Measurements from ENCODE around the gene PDK4.
"Not testable (repeated sequence)": the region's sequence is repeated elsewhere in the genome, so short reads cannot be mapped to it uniquely, and the experiment has no call there.

Gene PDK4

GRCh38 chr7:95596198-95597063 is at the start of gene PDK4:
PDK4 (minus strand) TSS chr7:95596516; CDS start chr7:95596293, 223 bp downstream.
- DNase-seq, result peak; percentile 76

- no peak for DNase-seq
Measured at GRCh38 chr7:95642173-95642572, 45.9 kb upstream of the PDK4 start.

GRCh38 chr7:95636140-95636940 is 40.0 kb upstream of the PDK4 start:
- DNase-seq, result no peak

- no peak for DNase-seq
Measured at GRCh38 chr7:95632609-95633008, 36.3 kb upstream of the PDK4 start.

- no peak for DNase-seq
Measured at GRCh38 chr7:95631527-95631926, 35.2 kb upstream of the PDK4 start.

- no peak for DNase-seq
Measured at GRCh38 chr7:95630702-95631458, 34.6 kb upstream of the PDK4 start.

- peak; percentile 73 for DNase-seq
Measured at GRCh38 chr7:95628831-95629439, 32.6 kb upstream of the PDK4 start.

- no peak for DNase-seq
Measured at GRCh38 chr7:95623788-95624187, 27.5 kb upstream of the PDK4 start.

- no peak for DNase-seq
Measured at GRCh38 chr7:95622859-95623258, 26.5 kb upstream of the PDK4 start.

- no peak for DNase-seq
Measured at GRCh38 chr7:95622001-95622549, 25.8 kb upstream of the PDK4 start.

- no peak for DNase-seq
Measured at GRCh38 chr7:95621404-95621803, 25.1 kb upstream of the PDK4 start.

GRCh38 chr7:95620631-95621030 is 24.3 kb upstream of the PDK4 start:
- DNase-seq, result no peak

GRCh38 chr7:95619921-95620320 is 23.6 kb upstream of the PDK4 start:
- DNase-seq, result no peak

GRCh38 chr7:95619517-95619916 is 23.2 kb upstream of the PDK4 start:
- no peak for DNase-seq

GRCh38 chr7:95614442-95614940 is 18.2 kb upstream of the PDK4 start:
- DNase-seq, result no peak

GRCh38 chr7:95611224-95611623 is 14.9 kb upstream of the PDK4 start:
- no peak for DNase-seq

- peak; percentile 75 for DNase-seq
Measured at GRCh38 chr7:95609277-95609971, 13.1 kb upstream of the PDK4 start.

- peak; percentile 12 for DNase-seq
Measured at GRCh38 chr7:95608359-95609173, 12.2 kb upstream of the PDK4 start.

- DNase-seq, result no peak
Measured at GRCh38 chr7:95607561-95607960, 11.2 kb upstream of the PDK4 start.

GRCh38 chr7:95605275-95605674 is 9.0 kb upstream of the PDK4 start:
- DNase-seq, result no peak

GRCh38 chr7:95604811-95605210 is 8.5 kb upstream of the PDK4 start:
- not testable (repeated sequence) for DNase-seq
